HS-5 (cell line): ENCODE data around the gene SPRED3.

Experiments
- DNase-seq: peaks from one replicate; pipeline ENCODE4 v3.0.0-alpha.2; 2012; ENCODE audit warnings: low read depth

Gene SPRED3

GRCh38 chr19:38445362-38445761, 56.9 kb downstream of the SPRED3 start:
- DNase-seq: no peak

- DNase-seq: no peak
Observed at GRCh38 chr19:38448225-38448624, 59.7 kb downstream of the SPRED3 start.
